ENCODE results near the gene MTFR2. TPM values are rescaled to one million over a fixed set of nuclear protein-coding genes. Genes with fewer than 3 reads are reported as not detected.

MTFR2 gene
- polyA plus RNA-seq (2013, experiment 1 of 2) = 5.8 TPM
- polyA plus RNA-seq (2013, experiment 2 of 2) = 5.6 TPM

- 0% methylated on average over 49 to 55 of the region's 59 CpGs for WGBS, 2 experiments (ENCODE audit: insufficient coverage in 2 of 2)
- H3K4me1 ChIP-seq (ENCODE audit: control insufficient read depth, insufficient read depth, low read length, poor library complexity, severe bottlenecking) = no peaks in the 10 kb centered on the region
These were observed at the start of gene MTFR2 for GRCh38 chr6:136249811-136250685. TSS of gene MTFR2 (minus strand) at chr6:136250311. CDS start at chr6:136249099, 1,212 bp downstream.

GRCh38 chr6:136294621-136295020 lies 44.5 kb upstream of the MTFR2 start:
- 89 to 90% methylated on average over 1 to 3 of the region's 3 CpGs for WGBS, 2 experiments (ENCODE audit: insufficient coverage in 2 of 2)
- Histone ChIP-seq H3K36me3 (ENCODE audit: control insufficient read depth, insufficient read depth, low read length) (no peaks in the 10 kb centered on the region), H3K27ac (ENCODE audit: low read depth, low read length, severe bottlenecking) (no peak overlapping the region), H3K4me1 (ENCODE audit: control insufficient read depth, insufficient read depth, low read length, poor library complexity, severe bottlenecking) (peaks cover 5% of the 10 kb centered on the region), H3K4me3 (ENCODE audit: extremely low read depth, insufficient read depth, low read length, poor library complexity, severe bottlenecking) (no peak overlapping the region), H3K9me3 (ENCODE audit: control insufficient read depth, low read length) (no peaks in the 10 kb centered on the region)

More at GRCh38 chr6:136249811-136250685, at the start of gene MTFR2:
- peak within 1 kb of the TSS; percentile 54 for H3K27ac ChIP-seq (ENCODE audit: low read depth, low read length, severe bottlenecking)
- H3K9me3 ChIP-seq (ENCODE audit: control insufficient read depth, low read length) = no peaks in the 10 kb centered on the region
- no peaks in the 10 kb centered on the region for H3K36me3 ChIP-seq (ENCODE audit: control insufficient read depth, insufficient read depth, low read length)
- peak within 1 kb of the TSS; percentile 84 for H3K4me3 ChIP-seq (ENCODE audit: extremely low read depth, insufficient read depth, low read length, poor library complexity, severe bottlenecking)

GRCh38 chr6:136290410-136291010 lies 40.4 kb upstream of the MTFR2 start:
- peak overlapping the region; percentile 99 for H3K27ac ChIP-seq (ENCODE audit: low read depth, low read length, severe bottlenecking)
- H3K4me1 ChIP-seq (ENCODE audit: control insufficient read depth, insufficient read depth, low read length, poor library complexity, severe bottlenecking) = peaks cover 5% of the 10 kb centered on the region
- WGBS, 2 experiments (ENCODE audit: insufficient coverage in 2 of 2) = 2 to 13% methylated on average over 17 to 19 of the region's 22 CpGs
- H3K4me3 ChIP-seq (ENCODE audit: extremely low read depth, insufficient read depth, low read length, poor library complexity, severe bottlenecking) = peak overlapping the region; percentile 71
- H3K36me3 ChIP-seq (ENCODE audit: control insufficient read depth, insufficient read depth, low read length) = peaks cover 8% of the 10 kb centered on the region
- no peaks in the 10 kb centered on the region for H3K9me3 ChIP-seq (ENCODE audit: control insufficient read depth, low read length)

GRCh38 chr6:136289579-136290409 lies 39.7 kb upstream of the MTFR2 start, which contains the start of gene BCLAF1:
TSS of gene BCLAF1 (minus strand) at chr6:136289846. CDS start at chr6:136279866, 9,980 bp downstream.
- Histone ChIP-seq H3K36me3 (ENCODE audit: control insufficient read depth, insufficient read depth, low read length) (peaks cover 8% of the 10 kb centered on the region), H3K4me1 (ENCODE audit: control insufficient read depth, insufficient read depth, low read length, poor library complexity, severe bottlenecking) (peaks cover 11% of the 10 kb centered on the region), H3K9me3 (ENCODE audit: control insufficient read depth, low read length) (no peaks in the 10 kb centered on the region), H3K4me3 (ENCODE audit: extremely low read depth, insufficient read depth, low read length, poor library complexity, severe bottlenecking) (peak within 1 kb of the TSS; percentile 71), H3K27ac (ENCODE audit: low read depth, low read length, severe bottlenecking) (peak within 1 kb of the TSS; percentile 99)
- 0 to 1% methylated on average over 41 to 53 of the region's 60 CpGs for WGBS, 2 experiments (ENCODE audit: insufficient coverage in 2 of 2)

- peak overlapping the region; percentile 71 for H3K4me3 ChIP-seq (ENCODE audit: extremely low read depth, insufficient read depth, low read length, poor library complexity, severe bottlenecking)
These were observed 39.1 kb upstream of the MTFR2 start for GRCh38 chr6:136289327-136289578.

GRCh38 chr6:136288566-136289326 lies 38.6 kb upstream of the MTFR2 start:
- peaks cover 8% of the 10 kb centered on the region for H3K36me3 ChIP-seq (ENCODE audit: control insufficient read depth, insufficient read depth, low read length)
- no peaks in the 10 kb centered on the region for H3K9me3 ChIP-seq (ENCODE audit: control insufficient read depth, low read length)
- H3K27ac ChIP-seq (ENCODE audit: low read depth, low read length, severe bottlenecking) = peak overlapping the region; percentile 99
- peaks cover 14% of the 10 kb centered on the region for H3K4me1 ChIP-seq (ENCODE audit: control insufficient read depth, insufficient read depth, low read length, poor library complexity, severe bottlenecking)
- 0 to 2% methylated on average over 21 to 33 of the region's 34 CpGs for WGBS, 2 experiments (ENCODE audit: insufficient coverage in 2 of 2)
- H3K4me3 ChIP-seq (ENCODE audit: extremely low read depth, insufficient read depth, low read length, poor library complexity, severe bottlenecking) = peak overlapping the region; percentile 71

More at GRCh38 chr6:136289327-136289578, 39.1 kb upstream of the MTFR2 start:
- 0% methylated on average over 22 to 29 of the region's 34 CpGs for WGBS, 2 experiments (ENCODE audit: insufficient coverage in 2 of 2)
- Histone ChIP-seq H3K4me1 (ENCODE audit: control insufficient read depth, insufficient read depth, low read length, poor library complexity, severe bottlenecking) (peaks cover 14% of the 10 kb centered on the region), H3K9me3 (ENCODE audit: control insufficient read depth, low read length) (no peaks in the 10 kb centered on the region), H3K27ac (ENCODE audit: low read depth, low read length, severe bottlenecking) (peak overlapping the region; percentile 99), H3K36me3 (ENCODE audit: control insufficient read depth, insufficient read depth, low read length) (peaks cover 8% of the 10 kb centered on the region)

- H3K36me3 ChIP-seq (ENCODE audit: control insufficient read depth, insufficient read depth, low read length) = peaks cover 13% of the 10 kb centered on the region
- WGBS, 2 experiments (ENCODE audit: insufficient coverage in 2 of 2) = 10 to 60% methylated on average over 1 of the region's 2 CpGs
- no peak overlapping the region for H3K4me3 ChIP-seq (ENCODE audit: extremely low read depth, insufficient read depth, low read length, poor library complexity, severe bottlenecking)
- H3K4me1 ChIP-seq (ENCODE audit: control insufficient read depth, insufficient read depth, low read length, poor library complexity, severe bottlenecking) = peaks cover 10% of the 10 kb centered on the region
- no peak overlapping the region for H3K27ac ChIP-seq (ENCODE audit: low read depth, low read length, severe bottlenecking)
- no peaks in the 10 kb centered on the region for H3K9me3 ChIP-seq (ENCODE audit: control insufficient read depth, low read length)
These were observed 34.8 kb upstream of the MTFR2 start for GRCh38 chr6:136284909-136285308.

GRCh38 chr6:136282906-136283305 lies 32.8 kb upstream of the MTFR2 start:
- Histone ChIP-seq H3K4me1 (ENCODE audit: control insufficient read depth, insufficient read depth, low read length, poor library complexity, severe bottlenecking) (peaks cover 10% of the 10 kb centered on the region), H3K4me3 (ENCODE audit: extremely low read depth, insufficient read depth, low read length, poor library complexity, severe bottlenecking) (no peak overlapping the region), H3K27ac (ENCODE audit: low read depth, low read length, severe bottlenecking) (no peak overlapping the region), H3K9me3 (ENCODE audit: control insufficient read depth, low read length) (no peaks in the 10 kb centered on the region), H3K36me3 (ENCODE audit: control insufficient read depth, insufficient read depth, low read length) (peaks cover 22% of the 10 kb centered on the region)
- 100% methylated on average over 1 to 3 of the region's 4 CpGs for WGBS, 2 experiments (ENCODE audit: insufficient coverage in 2 of 2)

- Histone ChIP-seq H3K36me3 (ENCODE audit: control insufficient read depth, insufficient read depth, low read length) (peaks cover 32% of the 10 kb centered on the region), H3K4me1 (ENCODE audit: control insufficient read depth, insufficient read depth, low read length, poor library complexity, severe bottlenecking) (peaks cover 13% of the 10 kb centered on the region), H3K9me3 (ENCODE audit: control insufficient read depth, low read length) (no peaks in the 10 kb centered on the region), H3K27ac (ENCODE audit: low read depth, low read length, severe bottlenecking) (no peak overlapping the region), H3K4me3 (ENCODE audit: extremely low read depth, insufficient read depth, low read length, poor library complexity, severe bottlenecking) (no peak overlapping the region)
- 100% methylated on average over 2 of the region's 3 CpGs for WGBS, 2 experiments (ENCODE audit: insufficient coverage in 2 of 2)
These were observed 30.0 kb upstream of the MTFR2 start for GRCh38 chr6:136280032-136280609.

All from mesodermal cell (in vitro differentiated cells).